Mononuclear cell (primary cell): ENCODE data around the gene STPG3. TPM values are rescaled to one million over a fixed set of nuclear protein-coding genes. Genes with fewer than 3 reads are reported as not detected.

Experiments used
- H3K27me3 ChIP-seq: 2 replicates; pipeline ENCODE4 v1.6.0; 2011; ENCODE audit warnings: low read length, control low read depth; ENCODE audit not compliant: insufficient read depth
- H3K4me1 ChIP-seq: 2 replicates; pipeline ENCODE4 v1.5.1; 2011; ENCODE audit warnings: mild to moderate bottlenecking, low read length, control low read depth; ENCODE audit not compliant: insufficient read depth
- H3K4me3 ChIP-seq: 2 replicates; pipeline ENCODE4 v1.5.1; 2011; ENCODE audit warnings: mild to moderate bottlenecking, low read length, moderate library complexity
- H3K9me3 ChIP-seq: 2 replicates; pipeline ENCODE4 v1.5.1; 2011; ENCODE audit warnings: low read depth, mild to moderate bottlenecking, control low read depth, low read length
- total RNA-seq: library from RNA; depleted of rRNA; stranded (reverse); fragments of >200 nt; gene quantifications from one replicate; pipeline ENCODE4 v1.2.3, GENCODE V29; 2012

STPG3 gene
- total RNA-seq, 1 donor, result not detected

DNA sequence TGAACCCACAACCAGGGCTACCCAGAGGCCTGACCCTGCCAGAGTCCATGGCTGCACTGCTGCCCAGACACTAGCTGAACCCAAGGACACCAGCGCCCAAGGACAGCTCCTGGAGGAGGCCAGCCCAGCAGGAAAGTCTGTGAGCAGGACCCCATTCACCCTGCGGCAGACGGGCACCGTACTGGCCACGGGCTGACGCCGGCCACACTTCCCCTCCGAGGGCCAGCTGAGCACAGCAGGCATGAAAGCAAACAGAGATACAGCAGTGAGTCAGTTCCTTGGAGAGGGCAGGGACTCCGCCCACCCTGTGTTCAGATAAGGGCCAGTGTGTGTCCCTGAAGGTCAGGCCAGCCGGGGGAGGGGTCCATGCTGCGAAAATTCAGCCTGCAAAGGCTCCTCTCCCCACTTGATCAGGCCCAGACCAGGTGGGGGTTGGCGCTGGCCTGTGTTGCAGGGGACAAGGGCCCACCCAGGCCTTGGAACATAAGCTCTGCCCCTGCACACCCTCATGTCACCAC is 32.3 kb upstream of the STPG3 start:
- peaks cover 10% of the 10 kb centered on the region for H3K4me1 ChIP-seq
- no peaks in the 10 kb centered on the region for H3K9me3 ChIP-seq
- H3K27me3 ChIP-seq, result no peaks in the 10 kb centered on the region
- H3K4me3 ChIP-seq, result no peak overlapping the region

DNA sequence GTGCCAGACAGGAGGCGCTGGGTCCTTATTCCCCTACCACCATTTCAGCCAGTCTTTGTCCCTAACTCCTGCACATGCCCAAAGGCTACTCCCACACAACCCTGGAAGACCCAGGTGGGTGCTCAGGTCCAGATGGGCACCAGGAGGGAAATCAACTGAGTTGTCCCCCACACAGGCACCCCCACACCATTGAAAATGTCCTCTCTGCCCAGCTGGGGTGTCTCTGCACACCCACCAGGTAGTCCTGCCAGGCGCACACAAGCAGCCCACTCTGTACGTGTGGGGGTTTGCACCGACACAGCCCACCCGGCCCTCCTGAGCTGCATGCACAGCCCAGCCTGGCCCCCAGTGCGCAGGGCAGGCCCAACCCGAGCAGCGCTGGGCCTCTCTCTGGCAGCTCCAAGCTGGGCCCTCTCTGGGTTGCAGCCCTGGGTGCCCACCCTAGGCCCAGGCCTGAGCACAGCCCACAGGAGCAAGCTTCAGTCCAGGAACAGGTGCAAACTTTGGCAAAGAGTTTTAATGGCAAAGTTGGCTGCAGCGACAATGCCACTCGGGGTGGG is 31.2 kb upstream of the STPG3 start:
- Histone ChIP-seq H3K4me3 (no peak overlapping the region), H3K27me3 (no peaks in the 10 kb centered on the region), H3K9me3 (no peaks in the 10 kb centered on the region), H3K4me1 (peaks cover 21% of the 10 kb centered on the region)

DNA sequence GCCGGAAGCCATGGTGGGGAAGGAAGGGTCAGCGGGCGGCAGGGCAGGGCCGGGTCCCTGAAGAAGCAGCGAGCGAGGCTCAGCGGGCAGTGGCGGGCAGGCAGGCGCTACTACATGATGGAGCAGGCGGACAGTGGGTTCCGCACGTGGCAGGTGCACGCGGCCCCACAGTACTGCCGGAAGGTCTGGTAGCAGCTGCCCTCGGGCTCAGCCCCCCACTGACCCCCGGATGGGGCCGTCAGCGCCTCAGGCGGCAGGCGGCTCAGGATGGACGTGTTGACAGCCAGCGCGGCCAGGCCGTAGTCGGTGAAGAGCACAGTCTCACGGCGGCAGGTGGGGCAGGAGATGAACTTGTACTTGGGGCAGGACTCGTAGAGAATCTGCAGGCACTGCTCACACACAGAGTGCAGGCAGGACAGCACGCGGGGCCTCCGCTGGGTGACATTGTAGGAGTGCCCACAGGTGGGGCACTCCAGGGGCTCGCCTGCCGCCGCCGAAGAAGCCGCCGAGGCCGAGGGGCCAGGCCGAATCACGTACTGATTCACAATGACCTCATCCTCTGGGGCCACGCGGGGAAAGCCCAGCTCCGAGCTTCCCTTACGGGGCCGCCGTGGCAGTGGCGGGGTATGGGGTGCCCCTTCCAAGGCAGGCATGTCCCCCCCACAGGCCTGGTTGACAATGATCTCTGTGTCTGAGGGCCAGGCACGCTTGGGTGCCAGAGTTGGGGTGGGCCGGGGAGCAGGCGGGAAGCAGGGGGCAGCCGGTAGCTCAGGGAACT is 30.6 kb upstream of the STPG3 start:
- Histone ChIP-seq H3K27me3 (no peaks in the 10 kb centered on the region), H3K4me3 (no peak overlapping the region)

DNA sequence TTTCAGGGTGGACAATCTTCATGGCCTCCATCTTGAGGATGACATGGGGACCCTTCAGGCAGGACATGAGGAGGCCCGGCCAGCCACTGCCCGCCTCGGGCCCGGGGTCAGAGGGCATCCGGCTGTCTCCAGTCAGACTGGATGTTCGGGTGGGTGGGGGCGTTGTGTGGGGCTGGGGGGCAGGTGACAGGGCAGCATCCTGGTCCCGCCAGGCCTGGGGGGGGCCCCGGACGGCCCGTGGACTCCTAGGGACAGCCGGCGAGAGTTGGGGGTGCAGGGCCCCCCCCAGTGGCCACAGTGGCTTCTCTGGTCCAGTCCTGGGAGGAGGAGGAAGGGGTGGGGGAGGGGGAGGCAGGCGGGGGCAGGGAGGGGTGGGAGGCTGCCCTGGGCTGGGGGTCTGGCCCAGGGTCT is 30.0 kb upstream of the STPG3 start:
- no peaks in the 10 kb centered on the region for H3K9me3 ChIP-seq
- H3K4me1 ChIP-seq, result peaks cover 21% of the 10 kb centered on the region
- H3K4me3 ChIP-seq, result no peak overlapping the region
- no peaks in the 10 kb centered on the region for H3K27me3 ChIP-seq

More for the DNA sequence above, 30.6 kb upstream of the STPG3 start:
- Histone ChIP-seq H3K4me1 (peaks cover 21% of the 10 kb centered on the region), H3K9me3 (no peaks in the 10 kb centered on the region)

DNA sequence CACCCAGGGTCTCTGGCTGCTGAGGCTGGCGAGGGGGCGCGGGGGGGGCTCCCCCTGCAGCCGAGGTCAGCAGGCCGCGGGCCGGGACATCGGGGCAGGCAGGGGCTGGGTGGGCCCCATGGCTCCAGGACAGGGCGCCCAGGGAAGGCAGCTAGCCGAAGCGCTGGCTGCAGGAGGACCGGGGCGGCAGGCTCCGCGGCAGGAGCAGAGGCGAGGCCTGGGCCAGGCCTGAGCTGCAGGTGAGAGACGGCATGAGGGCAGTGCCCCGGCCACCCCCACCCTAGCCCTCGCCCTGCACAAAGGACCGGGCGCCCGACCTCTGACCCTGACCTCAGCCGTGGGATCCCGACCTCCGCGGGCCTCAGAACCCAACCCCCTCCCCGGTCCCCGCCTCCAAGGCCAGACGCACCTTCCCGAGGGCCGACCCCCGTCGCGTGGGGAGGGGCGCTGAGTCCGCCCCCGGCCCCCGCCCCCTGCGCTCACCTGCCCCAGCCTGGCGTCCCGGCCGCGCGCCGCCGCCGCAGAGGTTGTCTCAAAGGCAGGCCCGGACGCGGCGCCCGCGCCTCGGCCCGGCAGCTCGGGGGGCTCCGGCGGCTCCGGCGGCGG is 29.5 kb upstream of the STPG3 start:
- Histone ChIP-seq H3K4me3 (no peak overlapping the region), H3K27me3 (no peaks in the 10 kb centered on the region), H3K9me3 (no peaks in the 10 kb centered on the region), H3K4me1 (peaks cover 21% of the 10 kb centered on the region)

DNA sequence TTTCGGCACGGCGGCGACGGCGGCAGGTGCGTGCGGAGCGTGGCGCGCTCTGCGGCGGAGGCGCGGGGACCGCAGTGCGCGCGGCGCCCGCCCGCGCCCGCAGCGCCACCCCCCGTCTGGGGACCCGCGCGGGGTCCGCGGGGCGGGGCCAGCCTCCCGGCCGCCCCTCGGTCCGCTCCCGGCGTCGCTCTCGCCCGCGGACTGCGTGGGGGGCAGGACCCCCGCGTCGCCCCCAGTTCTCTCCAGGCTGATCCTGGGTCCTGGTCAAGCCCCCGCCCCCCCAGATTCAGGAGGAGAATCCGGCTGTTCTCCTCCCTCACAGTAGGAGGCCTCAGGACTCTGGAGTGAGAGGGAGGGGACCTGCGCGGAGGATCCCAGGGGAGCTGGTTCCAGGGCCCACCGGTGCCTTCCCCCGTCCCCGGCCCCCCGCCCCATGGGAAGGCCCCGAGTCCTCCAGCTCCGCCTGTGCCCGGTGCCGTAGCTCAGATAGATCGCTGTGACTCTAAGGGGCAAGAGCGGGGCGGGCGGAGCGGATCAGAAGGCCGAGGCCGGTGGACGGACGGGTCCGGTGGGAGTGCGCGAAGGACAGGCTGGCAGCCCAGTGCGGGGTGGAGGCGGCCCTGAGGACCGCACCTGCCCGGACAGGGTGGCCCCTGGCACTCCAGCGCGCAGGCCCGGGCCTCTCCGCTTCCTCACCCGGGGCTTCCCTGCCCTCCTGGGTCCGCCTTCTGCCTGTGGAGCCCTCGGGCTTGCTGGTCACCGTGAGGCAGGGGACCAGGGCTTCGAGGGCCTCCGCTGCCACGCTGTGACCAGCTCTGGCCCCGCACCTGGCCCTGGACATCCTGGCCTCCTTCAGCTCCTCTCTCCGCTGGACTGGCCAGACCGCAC is 28.7 kb upstream of the STPG3 start, which contains the start of gene RNF208:
Gene RNF208, minus strand, starts transcription at position 51 of the 888 bp plus-strand sequence. CDS start 1,028 bp downstream, outside the sequence.
- Histone ChIP-seq H3K27me3 (no peaks in the 10 kb centered on the region), H3K4me3 (peak within 1 kb of the TSS; percentile 41), H3K4me1 (peaks cover 24% of the 10 kb centered on the region), H3K9me3 (no peaks in the 10 kb centered on the region)

DNA sequence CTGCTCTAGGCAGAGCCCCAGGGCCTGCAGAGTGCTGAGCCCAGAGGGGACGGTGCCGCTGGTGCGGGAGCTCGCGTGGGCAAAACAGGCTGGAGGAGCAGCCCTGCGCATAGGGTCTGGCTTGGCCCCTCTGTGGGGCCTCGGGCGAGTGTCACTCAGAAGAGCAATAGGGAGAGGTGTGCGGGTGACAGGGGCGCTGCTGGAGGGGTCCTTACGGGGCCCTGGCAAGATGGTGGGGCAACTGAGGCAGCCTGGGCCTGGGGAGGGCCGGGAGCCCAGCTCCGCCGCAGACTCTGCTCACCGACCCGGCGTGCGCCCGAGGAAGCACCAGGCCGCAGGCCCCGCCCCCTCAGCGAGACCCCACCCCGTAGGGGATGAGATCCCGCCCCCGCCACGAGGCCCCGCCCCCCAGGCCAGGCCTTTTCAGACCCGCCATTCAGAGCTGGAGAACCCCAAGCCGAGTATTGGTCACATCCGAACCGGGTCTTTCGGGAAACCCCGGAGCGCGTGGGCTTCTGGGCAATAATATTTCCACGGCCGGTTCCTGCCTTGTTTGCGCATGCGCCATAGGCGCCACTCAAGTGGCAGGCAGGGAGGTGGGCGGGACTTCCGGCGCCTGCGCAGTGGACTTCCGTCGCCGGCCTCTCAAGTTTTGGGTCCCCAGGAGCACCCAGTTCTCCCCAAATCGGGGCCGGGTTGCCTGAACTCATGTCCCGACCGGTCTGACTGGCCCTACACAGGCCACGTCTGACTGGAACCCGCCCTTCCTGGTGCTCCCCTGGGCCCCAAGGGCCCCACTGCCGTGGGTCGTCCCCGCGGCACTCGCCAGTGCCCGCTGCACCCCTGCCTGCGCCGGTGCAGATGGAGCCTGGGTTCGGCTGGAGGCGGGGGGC is 27.8 kb upstream of the STPG3 start:
- H3K4me3 ChIP-seq, result peak overlapping the region; percentile 54
- no peaks in the 10 kb centered on the region for H3K27me3 ChIP-seq

DNA sequence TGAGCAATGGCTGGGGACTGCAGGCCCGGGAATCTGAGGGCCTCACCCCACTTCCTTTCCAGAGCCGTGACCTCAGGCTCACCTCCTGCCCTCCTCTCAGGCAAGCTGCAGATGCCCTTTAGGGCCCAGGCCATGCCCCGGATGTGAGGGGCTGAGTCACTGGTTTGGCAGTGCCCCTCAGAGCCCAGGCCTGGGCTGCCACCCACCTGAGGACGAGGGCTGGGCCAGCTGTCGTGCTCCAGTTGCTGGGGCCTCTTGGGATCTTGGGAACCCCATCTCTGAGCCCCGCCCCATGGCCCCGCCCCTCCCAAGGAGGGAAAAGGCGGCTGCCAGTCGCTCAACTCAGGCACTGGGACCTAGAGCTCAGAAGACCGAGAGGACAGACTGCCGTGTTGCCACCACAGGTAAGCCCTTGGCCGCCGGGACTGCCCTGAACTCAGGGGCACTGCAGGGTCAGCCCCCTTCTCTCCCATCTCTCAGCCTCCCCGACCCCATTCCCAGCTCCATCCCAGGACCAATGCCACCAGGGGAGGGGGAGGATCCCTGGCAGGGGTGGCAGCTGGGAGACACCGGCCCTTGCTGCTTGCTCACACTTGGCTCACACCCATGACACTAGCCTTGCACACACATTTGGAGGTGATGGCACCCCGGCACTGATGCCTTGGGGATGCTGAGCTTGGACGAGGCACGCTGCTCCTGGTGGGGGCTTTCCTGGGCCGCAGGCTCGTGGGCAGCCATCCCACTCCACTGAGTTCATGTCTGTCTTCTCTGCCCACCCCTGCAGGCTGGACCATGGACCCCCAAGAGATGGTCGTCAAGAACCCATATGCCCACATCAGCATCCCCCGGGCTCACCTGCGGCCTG is 26.0 kb upstream of the STPG3 start, which contains the start of gene CYSRT1:
Gene CYSRT1, plus strand, starts transcription at position 345 of the 865 bp plus-strand sequence. Its CDS starts 448 bp downstream, at position 793.
- H3K9me3 ChIP-seq, result no peaks in the 10 kb centered on the region
- peaks cover 24% of the 10 kb centered on the region for H3K4me1 ChIP-seq
- H3K4me3 ChIP-seq, result peak within 1 kb of the TSS; percentile 54
- H3K27me3 ChIP-seq, result no peaks in the 10 kb centered on the region

More for the DNA sequence above, 27.8 kb upstream of the STPG3 start:
- H3K4me1 ChIP-seq, result peaks cover 24% of the 10 kb centered on the region
- no peaks in the 10 kb centered on the region for H3K9me3 ChIP-seq

DNA sequence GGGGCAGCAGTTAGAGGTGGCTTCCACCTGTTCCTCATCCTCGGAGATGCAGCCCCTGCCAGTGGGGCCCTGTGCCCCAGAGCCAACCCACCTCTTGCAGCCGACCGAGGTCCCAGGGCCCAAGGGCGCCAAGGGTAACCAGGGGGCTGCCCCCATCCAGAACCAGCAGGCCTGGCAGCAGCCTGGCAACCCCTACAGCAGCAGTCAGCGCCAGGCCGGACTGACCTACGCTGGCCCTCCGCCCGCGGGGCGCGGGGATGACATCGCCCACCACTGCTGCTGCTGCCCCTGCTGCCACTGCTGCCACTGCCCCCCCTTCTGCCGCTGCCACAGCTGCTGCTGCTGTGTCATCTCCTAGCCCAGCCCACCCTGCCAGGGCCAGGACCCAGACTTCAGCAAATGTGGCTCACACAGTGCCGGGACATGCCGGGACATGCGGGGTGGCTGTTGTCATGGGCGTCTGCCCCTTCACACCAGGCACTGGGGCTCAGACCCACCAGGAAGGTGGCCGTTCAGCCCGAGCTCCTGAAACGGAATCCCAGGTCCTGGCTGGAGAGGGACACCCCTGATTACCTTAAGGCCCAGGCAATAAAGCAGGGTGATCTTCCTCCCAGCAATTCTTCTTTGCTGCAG is 25.3 kb upstream of the STPG3 start:
- Histone ChIP-seq H3K9me3 (no peaks in the 10 kb centered on the region), H3K4me1 (peaks cover 24% of the 10 kb centered on the region), H3K4me3 (no peak overlapping the region), H3K27me3 (no peaks in the 10 kb centered on the region)

DNA sequence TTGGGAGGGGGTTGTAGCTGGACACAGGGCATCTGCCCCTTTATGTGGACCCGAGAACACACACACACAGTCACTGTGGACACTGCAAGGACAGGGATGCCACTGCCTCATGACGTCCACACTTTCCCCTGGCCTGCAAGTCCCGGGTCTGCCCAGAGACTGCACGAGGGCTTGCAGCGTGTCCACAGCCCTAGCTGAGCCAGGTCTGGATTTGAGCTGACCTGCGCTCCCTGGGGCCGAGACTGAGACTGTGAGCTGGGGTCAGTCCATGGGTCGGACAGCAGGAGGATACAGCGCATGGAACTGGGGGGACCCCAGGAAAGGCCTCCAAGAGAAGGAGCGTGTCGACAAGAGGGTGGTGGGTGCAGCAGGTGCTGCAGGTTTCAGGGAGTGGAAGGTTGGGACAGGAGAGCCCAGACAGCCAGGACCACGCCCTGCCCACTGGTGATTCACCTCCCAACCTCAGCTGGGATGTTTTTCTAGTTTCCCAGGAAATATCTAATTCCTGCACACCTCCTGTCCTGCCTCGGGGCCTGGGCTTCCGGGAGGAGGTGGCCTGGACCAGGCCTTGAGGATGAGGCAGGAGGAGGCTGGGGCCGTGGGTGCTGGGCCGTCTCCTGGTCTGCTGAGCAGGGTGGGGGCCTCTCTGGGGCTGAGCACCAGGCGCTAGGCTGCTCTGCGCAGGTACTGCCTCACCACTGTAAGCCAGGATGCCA is 24.6 kb upstream of the STPG3 start:
- no peaks in the 10 kb centered on the region for H3K27me3 ChIP-seq
- no peak overlapping the region for H3K4me3 ChIP-seq
- H3K4me1 ChIP-seq, result peaks cover 24% of the 10 kb centered on the region
- no peaks in the 10 kb centered on the region for H3K9me3 ChIP-seq

DNA sequence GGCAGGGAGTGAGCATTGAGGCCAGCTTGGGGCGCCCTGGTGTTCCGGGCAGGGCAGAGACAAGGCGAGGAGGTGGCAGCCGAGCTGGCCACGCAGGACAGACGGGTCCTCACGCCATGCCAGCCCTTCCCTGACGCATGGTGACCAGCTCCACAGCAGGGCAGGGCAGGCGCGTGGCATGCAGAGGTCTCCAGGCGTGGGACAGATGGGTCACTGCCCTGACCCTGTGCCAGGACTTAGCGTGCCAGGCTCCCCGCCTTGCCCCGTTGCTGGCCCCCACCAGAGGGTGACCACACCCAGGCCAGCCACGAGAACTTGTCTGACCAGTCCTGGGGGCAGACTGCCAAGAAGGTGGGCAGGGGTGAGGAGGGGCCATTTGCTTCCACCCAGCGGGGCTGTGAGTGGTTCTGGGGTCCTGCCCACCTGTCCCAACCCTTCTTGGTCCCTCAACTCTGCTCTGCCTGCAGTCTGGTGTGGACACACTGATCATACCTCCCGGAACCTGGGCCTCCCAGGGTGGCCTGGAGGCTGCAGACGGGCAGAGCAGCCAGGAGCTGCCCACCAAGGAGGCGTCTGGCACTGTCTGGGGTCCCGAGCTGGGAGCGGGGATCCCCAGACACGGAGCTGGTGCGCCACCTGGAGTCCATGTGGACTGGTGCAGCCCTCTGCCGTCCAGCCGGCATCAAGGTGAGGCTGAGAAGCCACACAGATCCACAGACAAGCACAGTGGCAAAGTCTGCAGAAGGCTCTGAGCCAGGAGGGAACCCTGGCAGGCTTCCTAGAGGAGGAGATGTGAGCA is 23.8 kb upstream of the STPG3 start, which contains the start of gene RNF224:
Gene RNF224, plus strand, starts transcription at position 449 of the 799 bp plus-strand sequence. CDS start 834 bp downstream, outside the sequence.
- H3K4me1 ChIP-seq, result peaks cover 24% of the 10 kb centered on the region
- no peak within 1 kb of the TSS for H3K4me3 ChIP-seq
- no peaks in the 10 kb centered on the region for H3K27me3 ChIP-seq
- no peaks in the 10 kb centered on the region for H3K9me3 ChIP-seq
